ENCODE data around the gene ANKRD40. TPM values are rescaled to one million over a fixed set of nuclear protein-coding genes. Genes with fewer than 3 reads are reported as not detected.

ANKRD40 gene
- total RNA-seq, 1 donor from 2014 or later: 27.3 TPM

- DNase-seq (ENCODE audit: low read depth): no peak
- no peak for TF ChIP-seq CTCF (conservative IDR thresholded peaks at IDR 0.05; ENCODE audit: low read depth, low read length)
Observed at GRCh38 chr17:50685334-50685665, 22.4 kb downstream of the ANKRD40 start.

GRCh38 chr17:50684612-50685333, 22.9 kb downstream of the ANKRD40 start:
- H3K4me3 ChIP-seq (ENCODE audit: low read depth, low read length): no peak overlapping the region
- DNase-seq (ENCODE audit: low read depth): no peak
- TF ChIP-seq CTCF (conservative IDR thresholded peaks at IDR 0.05; ENCODE audit: low read depth, low read length): no peak

More at GRCh38 chr17:50685334-50685665, 22.4 kb downstream of the ANKRD40 start:
- no peak overlapping the region for H3K4me3 ChIP-seq (ENCODE audit: low read depth, low read length)

- H3K4me3 ChIP-seq (ENCODE audit: low read depth, low read length): no peak overlapping the region
- TF ChIP-seq CTCF (conservative IDR thresholded peaks at IDR 0.05; ENCODE audit: low read depth, low read length): no peak
- DNase-seq (ENCODE audit: low read depth): no peak
Observed at GRCh38 chr17:50684288-50684611, 23.5 kb downstream of the ANKRD40 start.

- no peak for DNase-seq (ENCODE audit: low read depth)
- H3K4me3 ChIP-seq (ENCODE audit: low read depth, low read length): no peak overlapping the region
- no peak for TF ChIP-seq CTCF (conservative IDR thresholded peaks at IDR 0.05; ENCODE audit: low read depth, low read length)
Observed at GRCh38 chr17:50683434-50684287, 24.1 kb downstream of the ANKRD40 start.

- H3K4me3 ChIP-seq (ENCODE audit: low read depth, low read length): no peak overlapping the region
- no peak for TF ChIP-seq CTCF (conservative IDR thresholded peaks at IDR 0.05; ENCODE audit: low read depth, low read length)
- DNase-seq (ENCODE audit: low read depth): no peak
Observed at GRCh38 chr17:50682938-50683337, 24.8 kb downstream of the ANKRD40 start.

- TF ChIP-seq CTCF (conservative IDR thresholded peaks at IDR 0.05; ENCODE audit: low read depth, low read length): no peak
- no peak for DNase-seq (ENCODE audit: low read depth)
- H3K4me3 ChIP-seq (ENCODE audit: low read depth, low read length): no peak overlapping the region
Observed at GRCh38 chr17:50682441-50682840, 25.3 kb downstream of the ANKRD40 start.
